GM19193 (cell line): Measurements from ENCODE around the gene ZNF618.

ENCODE experiments used
- POLR2A ChIP-seq: IDR thresholded peaks from 4 replicates; pipeline ENCODE4 v1.6.1; 2011; ENCODE audit not compliant: insufficient read depth, insufficient read length; ENCODE audit errors: extremely low read depth

Gene ZNF618

GRCh38 chr9:114084282-114085073 lies 208.4 kb downstream of the ZNF618 start:
- TF ChIP-seq POLR2A = no peak

DNA sequence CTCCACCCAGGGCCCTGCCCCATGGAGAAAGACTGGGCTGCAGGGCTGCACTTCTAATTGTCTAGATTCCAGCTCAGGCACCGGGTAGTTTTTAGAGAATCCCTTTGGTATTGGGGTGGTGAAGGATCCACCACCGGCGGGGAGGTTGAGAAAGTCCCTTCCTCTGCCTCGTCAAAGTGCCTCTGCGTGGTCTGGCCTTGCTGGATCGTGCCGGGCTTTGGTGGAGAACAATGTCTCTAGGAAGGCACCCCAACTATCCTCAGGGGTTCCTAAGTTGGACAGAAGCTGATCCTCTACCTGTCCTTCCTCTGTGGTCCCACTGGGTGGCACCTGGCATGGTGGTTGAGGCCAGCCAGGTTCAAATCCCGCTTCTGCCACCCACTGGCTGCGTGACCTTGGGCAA lies 209.3 kb downstream of the ZNF618 start:
- TF ChIP-seq POLR2A = no peak

GRCh38 chr9:114086009-114086408 lies 209.9 kb downstream of the ZNF618 start:
- TF ChIP-seq POLR2A = no peak

DNA sequence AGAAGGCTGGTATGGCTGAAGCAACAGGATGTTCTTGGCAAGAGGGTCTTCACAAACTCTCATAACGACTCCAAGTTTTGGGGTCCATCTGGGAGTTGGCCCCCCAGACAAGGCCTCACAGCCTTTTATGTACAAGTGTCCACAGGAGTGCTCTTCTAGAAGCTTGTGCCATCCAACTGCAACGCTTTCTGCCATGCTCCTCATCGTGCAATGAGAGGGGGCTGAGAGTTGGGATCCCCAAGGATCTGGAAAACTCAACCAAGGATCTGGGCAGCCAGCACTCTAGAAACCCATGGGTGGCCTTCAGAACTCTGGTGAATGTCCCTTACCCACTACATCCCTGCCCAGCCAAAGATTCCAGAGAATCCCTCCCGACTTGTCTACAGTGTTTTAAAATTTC lies 210.5 kb downstream of the ZNF618 start:
- TF ChIP-seq POLR2A = no peak

- TF ChIP-seq POLR2A = no peak
Measured at GRCh38 chr9:114087721-114088120, 211.6 kb downstream of the ZNF618 start.

GRCh38 chr9:114088571-114089170 lies 212.6 kb downstream of the ZNF618 start:
- no peak for TF ChIP-seq POLR2A

DNA sequence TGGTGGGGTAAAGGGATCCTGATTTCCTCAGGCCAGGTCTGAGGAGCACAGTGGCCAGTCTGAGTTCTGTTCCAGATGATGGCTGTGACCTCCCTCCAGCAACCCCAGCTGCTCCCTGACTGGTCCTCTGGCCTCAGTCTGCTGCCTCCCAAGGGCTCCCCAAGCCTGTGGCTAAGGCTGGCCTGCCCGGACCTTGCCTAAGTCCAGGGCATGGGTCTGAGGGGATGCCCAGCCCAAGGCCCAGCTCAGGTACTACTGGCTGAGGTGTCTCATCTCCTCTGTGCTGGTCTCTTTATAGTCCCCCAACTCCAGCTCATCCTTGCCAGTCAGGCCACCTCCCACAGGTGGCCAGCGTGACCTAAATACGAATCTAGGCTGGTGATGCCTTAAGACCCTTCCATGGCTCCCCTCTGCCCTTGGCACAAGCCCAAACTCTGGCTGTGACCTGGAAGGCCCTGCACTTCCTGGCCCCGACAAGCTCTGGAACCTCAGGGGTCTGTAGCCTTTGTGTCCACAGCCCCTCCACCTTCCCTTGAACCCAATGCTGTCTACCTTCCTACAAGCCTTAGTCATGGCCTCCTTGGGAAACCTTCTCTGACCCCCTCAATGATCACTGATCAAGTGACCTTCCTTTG lies 213.2 kb downstream of the ZNF618 start:
- no peak for TF ChIP-seq POLR2A

DNA sequence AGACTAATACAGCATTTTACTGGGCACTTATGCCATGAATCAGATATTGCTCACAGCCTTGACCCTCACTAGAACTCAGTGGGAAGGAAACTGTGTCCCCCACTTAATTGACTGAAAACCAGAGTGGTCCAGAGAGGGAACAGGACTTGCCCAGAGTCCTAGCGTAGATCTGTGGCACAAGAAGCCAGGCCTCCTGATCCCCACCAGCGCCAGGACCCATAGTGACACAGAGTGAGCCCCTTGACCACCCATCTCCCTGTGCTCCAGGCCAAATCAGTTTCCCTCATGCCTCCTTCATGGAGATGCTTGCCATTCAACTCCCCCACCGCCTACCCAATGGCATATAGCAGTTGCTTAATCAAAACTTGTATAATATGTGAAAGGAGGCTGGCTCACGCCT lies 214.7 kb downstream of the ZNF618 start:
- TF ChIP-seq POLR2A = no peak

- TF ChIP-seq POLR2A = no peak
Measured at GRCh38 chr9:114091711-114092110, 215.6 kb downstream of the ZNF618 start.

- no peak for TF ChIP-seq POLR2A
Measured at GRCh38 chr9:114092336-114092735, 216.2 kb downstream of the ZNF618 start.

DNA sequence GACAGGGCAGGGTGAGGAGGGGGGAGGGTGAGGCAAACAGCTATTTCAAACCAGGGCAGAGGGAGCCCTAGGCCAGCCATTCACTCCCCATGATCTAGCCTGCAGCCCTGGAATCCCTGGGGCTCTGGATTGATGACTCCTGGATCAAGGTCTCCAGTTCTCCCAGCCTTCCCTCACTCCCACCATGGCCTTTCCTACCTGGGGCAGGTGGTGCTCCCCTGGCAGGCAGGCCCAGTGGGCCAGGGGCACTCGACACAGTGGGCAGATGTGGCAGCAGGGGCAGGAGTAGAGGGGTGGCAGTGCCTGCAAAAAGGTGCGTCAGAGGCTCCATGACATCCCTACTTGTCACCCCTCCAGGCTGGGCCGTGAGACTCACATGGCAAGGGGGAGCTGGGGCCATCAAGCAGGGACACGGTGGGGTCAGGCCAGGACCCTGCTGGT lies 216.9 kb downstream of the ZNF618 start:
- no peak for TF ChIP-seq POLR2A

GRCh38 chr9:114093761-114094505 lies 217.8 kb downstream of the ZNF618 start:
- no peak for TF ChIP-seq POLR2A

DNA sequence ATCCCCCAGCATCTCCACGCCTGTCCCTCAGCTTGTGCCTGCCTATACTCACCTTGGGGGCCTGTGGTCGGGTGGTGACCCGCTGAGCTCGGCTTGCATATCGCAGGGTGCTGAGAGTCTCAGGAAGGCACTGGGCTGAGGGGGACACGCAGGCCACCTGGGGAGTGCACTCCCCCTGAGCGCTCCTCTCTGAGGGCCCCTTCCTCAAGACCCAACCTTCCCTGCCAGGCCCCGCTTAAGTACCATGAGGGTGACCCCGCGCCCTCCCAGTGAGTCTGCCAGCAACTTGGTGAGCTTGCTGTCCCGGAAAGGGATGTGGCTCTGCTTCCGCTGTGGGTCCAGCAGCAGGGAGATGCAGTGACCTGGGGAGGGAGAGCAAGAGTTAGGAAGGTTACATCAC lies 218.9 kb downstream of the ZNF618 start:
- TF ChIP-seq POLR2A = no peak

GRCh38 chr9:114096041-114096511 lies 220.0 kb downstream of the ZNF618 start:
- TF ChIP-seq POLR2A = no peak
